Neuronal stem cell (in vitro differentiated cells): ENCODE measurements around the gene ENTHD1.

Experiments used
- DNase-seq: peaks from one replicate; pipeline ENCODE4 v3.0.0-alpha.2; 2013; ENCODE audit warnings: low spot score
- H2AFZ ChIP-seq: one replicate; pipeline ENCODE4 v1.6.1; 2013; ENCODE audit warnings: mild to moderate bottlenecking, low read length, inconsistent platforms
- H2AK5ac ChIP-seq: 2 replicates; pipeline ENCODE4 v1.6.1; 2013; ENCODE audit warnings: low read depth, mild to moderate bottlenecking, inconsistent platforms, low read length, moderate library complexity, mixed read lengths
- H2BK120ac ChIP-seq: 2 replicates; pipeline ENCODE4 v1.6.1; 2013; ENCODE audit warnings: low read depth, mild to moderate bottlenecking, inconsistent platforms, low read length, moderate library complexity, mixed read lengths
- H2BK12ac ChIP-seq: one replicate; pipeline ENCODE4 v1.6.1; 2013; ENCODE audit warnings: low read length, inconsistent platforms
- H2BK15ac ChIP-seq: 2 replicates; pipeline ENCODE4 v1.6.1; 2013; ENCODE audit warnings: mild to moderate bottlenecking, low read length, inconsistent platforms, mixed read lengths
- H2BK5ac ChIP-seq: one replicate; pipeline ENCODE4 v1.6.1; 2013; ENCODE audit warnings: inconsistent platforms, mild to moderate bottlenecking, low read length, moderate library complexity
- H3K14ac ChIP-seq: one replicate; pipeline ENCODE4 v1.6.1; 2013; ENCODE audit warnings: low read length, inconsistent platforms
- H3K18ac ChIP-seq: 2 replicates; pipeline ENCODE4 v1.6.1; 2013; ENCODE audit warnings: low read length, inconsistent platforms
- H3K23ac ChIP-seq: 2 replicates; pipeline ENCODE4 v1.6.1; 2013; ENCODE audit warnings: low read depth, mild to moderate bottlenecking, mixed read lengths, low read length, inconsistent platforms; ENCODE audit not compliant: poor library complexity
- H3K27ac ChIP-seq: replicated peaks from 3 replicates; pipeline ENCODE4 v1.5.1; 2013; ENCODE audit warnings: low read length, inconsistent platforms
- H3K27me3 ChIP-seq, 3 experiments: 2 replicates each; pipeline ENCODE4 v1.6.1; 2013; ENCODE audit warnings: low read length in 3 of 3, mild to moderate bottlenecking in 2 of 3, inconsistent platforms in 1 of 3, low read depth in 1 of 3, mixed read lengths in 1 of 3, moderate library complexity in 1 of 3; ENCODE audit not compliant: control insufficient read depth in 3 of 3, insufficient read depth in 3 of 3
- H3K36me3 ChIP-seq, 2 donors: replicated peaks in 1 of 2; 2 replicates each; pipeline ENCODE4 v1.6.1; 2013; ENCODE audit warnings: low read length in 2 of 2; ENCODE audit not compliant: control insufficient read depth in 2 of 2, insufficient read depth in 2 of 2
- H3K4ac ChIP-seq: 2 replicates; pipeline ENCODE4 v1.6.1; 2013; ENCODE audit warnings: inconsistent platforms, mild to moderate bottlenecking, low read length, moderate library complexity
- H3K4me1 ChIP-seq, 2 donors: 1 replicate in 1 of 2; 2 replicates in 1 of 2; pipeline ENCODE4 v1.6.1; 2013; ENCODE audit warnings: low read length in 2 of 2, low read depth in 1 of 2; ENCODE audit not compliant: control insufficient read depth in 2 of 2, insufficient read depth in 1 of 2
- H3K4me2 ChIP-seq: one replicate; pipeline ENCODE4 v1.6.1; 2013; ENCODE audit warnings: mild to moderate bottlenecking, low read length, inconsistent platforms; ENCODE audit not compliant: insufficient read depth, poor library complexity, severe bottlenecking
- H3K4me3 ChIP-seq, 2 donors: 2 replicates each; pipeline ENCODE4 v1.5.1; 2013; ENCODE audit warnings: low read length in 2 of 2, mild to moderate bottlenecking in 2 of 2, inconsistent platforms in 1 of 2, moderate library complexity in 1 of 2
- H3K79me1 ChIP-seq: one replicate; pipeline ENCODE4 v1.6.1; 2013; ENCODE audit warnings: low read depth, mild to moderate bottlenecking, inconsistent platforms, low read length, moderate library complexity
- H3K9ac ChIP-seq: one replicate; pipeline ENCODE4 v1.6.1; 2013; ENCODE audit warnings: mild to moderate bottlenecking, low read depth, low read length, inconsistent platforms; ENCODE audit not compliant: poor library complexity
- H3K9me3 ChIP-seq, 2 donors: replicated peaks in 1 of 2; 2 replicates each; pipeline versions ENCODE3 to v1.6.1; 2013; ENCODE audit warnings: low read length in 2 of 2, mild to moderate bottlenecking in 2 of 2, inconsistent platforms in 1 of 2, low read depth in 1 of 2, mixed read lengths in 1 of 2, moderate library complexity in 1 of 2; ENCODE audit not compliant: control insufficient read depth in 2 of 2, insufficient read depth in 1 of 2
- H4K8ac ChIP-seq: one replicate; pipeline ENCODE4 v1.6.1; 2013; ENCODE audit warnings: low read depth, mild to moderate bottlenecking, inconsistent platforms, low read length, moderate library complexity
- H4K91ac ChIP-seq: one replicate; pipeline ENCODE4 v1.6.1; 2013; ENCODE audit warnings: low read length, low read depth, mild to moderate bottlenecking, inconsistent platforms; ENCODE audit not compliant: poor library complexity
- WGBS, 2 donors: extraction: QIAGEN DNeasy Blood & Tissue Kit; methylation state at CpG; one replicate each; pipeline ENCODE4 v1.1.7; 2013; ENCODE audit warnings: missing lambda C conversion rate in 2 of 2, mixed read lengths in 1 of 2; ENCODE audit not compliant: insufficient read length in 2 of 2, insufficient replicate concordance in 1 of 2; ENCODE audit errors: extremely low coverage in 2 of 2; 5-methylcytosine and 5-hydroxymethylcytosine counted together

ENTHD1 gene

GRCh38 chr22:39744353-39744752 is 149.2 kb downstream of the ENTHD1 start:
- H3K4ac ChIP-seq: no peak overlapping the region
- H2BK5ac ChIP-seq: no peak overlapping the region
- no peak overlapping the region for H3K9ac ChIP-seq
- no peak overlapping the region for H4K91ac ChIP-seq
- no peaks in the 10 kb centered on the region for H3K79me1 ChIP-seq
- H3K36me3 ChIP-seq: no peaks in the 10 kb centered on the region
- no peak overlapping the region for H3K27ac ChIP-seq
- H4K8ac ChIP-seq: no peak overlapping the region
- H3K9me3 ChIP-seq: no peaks in the 10 kb centered on the region
- H3K4me2 ChIP-seq: no peak overlapping the region
- no peak overlapping the region for H3K23ac ChIP-seq
- H3K14ac ChIP-seq: no peak overlapping the region
- H2AFZ ChIP-seq: no peak overlapping the region
- H3K4me3 ChIP-seq: no peak overlapping the region
- H3K4me1 ChIP-seq: no peaks in the 10 kb centered on the region
- no peak overlapping the region for H2AK5ac ChIP-seq
- no peak overlapping the region for H3K18ac ChIP-seq
- H2BK15ac ChIP-seq: no peak overlapping the region
- no peak for DNase-seq
- no peaks in the 10 kb centered on the region for H3K27me3 ChIP-seq
- no peak overlapping the region for H2BK12ac ChIP-seq
- no peak overlapping the region for H2BK120ac ChIP-seq

- Histone ChIP-seq H3K4me3 (no peak overlapping the region), H3K79me1 (no peaks in the 10 kb centered on the region), H3K14ac (no peak overlapping the region), H2BK5ac (no peak overlapping the region), H2BK15ac (no peak overlapping the region), H2BK12ac (no peak overlapping the region), H2BK120ac (no peak overlapping the region), H3K4ac (no peak overlapping the region), H3K36me3 (no peaks in the 10 kb centered on the region), H3K4me2 (no peak overlapping the region), H3K23ac (no peak overlapping the region), H4K8ac (no peak overlapping the region), H3K9me3 (no peaks in the 10 kb centered on the region), H3K4me1 (no peaks in the 10 kb centered on the region), H3K27ac (no peak overlapping the region), H2AFZ (no peak overlapping the region), H3K9ac (no peak overlapping the region), H4K91ac (no peak overlapping the region), H3K18ac (no peak overlapping the region), H2AK5ac (no peak overlapping the region), H3K27me3 (no peaks in the 10 kb centered on the region)
- no peak for DNase-seq
- WGBS, 2 donors: no CpG with 5 or more reads among the region's 1 CpG
These were observed 149.6 kb downstream of the ENTHD1 start for GRCh38 chr22:39743935-39744334.

GRCh38 chr22:39739338-39740027 is 154.1 kb downstream of the ENTHD1 start:
- H3K14ac ChIP-seq: no peak overlapping the region
- H3K4ac ChIP-seq: no peak overlapping the region
- H3K4me1 ChIP-seq: peaks cover 0 to 4% of the 10 kb centered on the region in 2 donors
- WGBS, 2 donors: no CpG with 5 or more reads among the region's 4 CpGs
- H3K79me1 ChIP-seq: no peaks in the 10 kb centered on the region
- no peak overlapping the region for H2BK15ac ChIP-seq
- H3K18ac ChIP-seq: no peak overlapping the region
- no peak overlapping the region for H4K8ac ChIP-seq
- H2BK5ac ChIP-seq: no peak overlapping the region
- no peak overlapping the region for H2AK5ac ChIP-seq
- H2BK120ac ChIP-seq: no peak overlapping the region
- H3K9me3 ChIP-seq: peaks cover 0 to 2% of the 10 kb centered on the region in 2 donors
- H3K4me3 ChIP-seq: no peak overlapping the region
- no peak overlapping the region for H4K91ac ChIP-seq
- H2BK12ac ChIP-seq: no peak overlapping the region
- no peak overlapping the region for H3K4me2 ChIP-seq
- H3K27me3 ChIP-seq: peaks cover 0 to 3% (median 2%) of the 10 kb centered on the region in 3 experiments
- no peaks in the 10 kb centered on the region for H3K36me3 ChIP-seq
- DNase-seq: no peak
- H3K27ac ChIP-seq: no peak overlapping the region
- H3K23ac ChIP-seq: no peak overlapping the region
- H2AFZ ChIP-seq: no peak overlapping the region
- no peak overlapping the region for H3K9ac ChIP-seq

- no peak overlapping the region for H3K4me3 ChIP-seq
- H3K9ac ChIP-seq: no peak overlapping the region
- no peak overlapping the region for H4K8ac ChIP-seq
- H4K91ac ChIP-seq: no peak overlapping the region
- H2AK5ac ChIP-seq: no peak overlapping the region
- H3K79me1 ChIP-seq: no peaks in the 10 kb centered on the region
- H3K4me1 ChIP-seq: peaks cover 0 to 4% of the 10 kb centered on the region in 2 donors
- no peak overlapping the region for H3K14ac ChIP-seq
- H3K18ac ChIP-seq: no peak overlapping the region
- H2BK12ac ChIP-seq: no peak overlapping the region
- no peak overlapping the region for H2AFZ ChIP-seq
- no peak overlapping the region for H2BK5ac ChIP-seq
- H3K4me2 ChIP-seq: no peak overlapping the region
- WGBS, 2 donors: no CpG with 5 or more reads among the region's 1 CpG
- peaks cover 0 to 2% of the 10 kb centered on the region in 2 donors for H3K9me3 ChIP-seq
- no peak overlapping the region for H2BK15ac ChIP-seq
- H3K27me3 ChIP-seq: peaks cover 0 to 3% (median 2%) of the 10 kb centered on the region in 3 experiments
- no peak overlapping the region for H2BK120ac ChIP-seq
- H3K36me3 ChIP-seq: no peaks in the 10 kb centered on the region
- no peak overlapping the region for H3K23ac ChIP-seq
- H3K27ac ChIP-seq: no peak overlapping the region
- H3K4ac ChIP-seq: no peak overlapping the region
- no peak for DNase-seq
These were observed 154.8 kb downstream of the ENTHD1 start for GRCh38 chr22:39738746-39739145.
